Prostate gland (tissue), 2 donors: ENCODE results near the gene CPNE1. TPM values are rescaled to one million over a fixed set of nuclear protein-coding genes. Genes with fewer than 3 reads are reported as not detected.

Source experiments
- DNase-seq: peaks from one replicate; pipeline ENCODE4 v3.0.0-alpha.2; 2019; ENCODE audit warnings: low spot score
- H3K27ac ChIP-seq, 2 donors: fragments of 200-600 bp; sonication (generic); 2 replicates each; pipeline ENCODE4 v1.5.1; 2017 to 2019
- H3K27me3 ChIP-seq: fragments of 200-600 bp; sonication (generic); replicated peaks from 2 replicates; pipeline ENCODE4 v1.5.1; 2019; ENCODE audit not compliant: insufficient read depth
- H3K36me3 ChIP-seq, 2 donors: fragments of 200-600 bp; sonication (generic); 1 replicate in 1 of 2; 2 replicates in 1 of 2; pipeline versions ENCODE4 v1.5.1 to v1.8.1; 2017 to 2019
- H3K4me1 ChIP-seq: fragments of 200-600 bp; sonication (generic); replicated peaks from 2 replicates; pipeline ENCODE4 v1.5.1; 2019
- H3K4me3 ChIP-seq, 2 donors: fragments of 200-600 bp; sonication (generic); 2 replicates each; pipeline ENCODE4 v1.5.1; 2017 to 2019
- H3K9me3 ChIP-seq: fragments of 200-600 bp; sonication (generic); 2 replicates; pipeline ENCODE4 v1.5.1; 2017
- POLR2A ChIP-seq: fragments of 450-650 bp; IDR thresholded peaks from one replicate; pipeline ENCODE4 v1.6.1; 2016; ENCODE audit warnings: antibody characterized with exemption, mild to moderate bottlenecking
- POLR2AphosphoS5 ChIP-seq: sonication (generic); formaldehyde crosslinking; IDR thresholded peaks from one replicate; pipeline ENCODE4 v1.6.1; 2017; ENCODE audit warnings: antibody characterized with exemption
- WGBS: methylation state at CpG from one replicate; pipeline ENCODE4 v1.1.5; 2018; 5-methylcytosine and 5-hydroxymethylcytosine counted together
- intact Hi-C: fragments of 100-400 bp; cut with DNase I; formaldehyde crosslinking; loops from one replicate; pipeline ENCODE4 v1.14.2; 2022
- total RNA-seq, 2 donors: library from RNA; depleted of rRNA; stranded (reverse); fragments of >200 nt; gene quantifications; one replicate each; pipeline ENCODE4 v1.1.0, GENCODE V29; 2016
- TF ChIP-seq, protein P1 (sequence below), 4 experiments: fragments of 200-600 bp in 2 of 4; fragments of 450-650 bp in 2 of 4; sonication (generic) in 2 of 4; IDR thresholded peaks; 1 replicate in 3 of 4; 2 replicates in 1 of 4; pipeline ENCODE4 v1.5.1; 2016 to 2019; ENCODE audit warnings: antibody characterized with exemption in 4 of 4, mild to moderate bottlenecking in 2 of 4, moderate library complexity in 2 of 4

Gene CPNE1
- total RNA-seq, 2 donors from 2014 or later = 90.1 to 91.4 TPM

DNA sequence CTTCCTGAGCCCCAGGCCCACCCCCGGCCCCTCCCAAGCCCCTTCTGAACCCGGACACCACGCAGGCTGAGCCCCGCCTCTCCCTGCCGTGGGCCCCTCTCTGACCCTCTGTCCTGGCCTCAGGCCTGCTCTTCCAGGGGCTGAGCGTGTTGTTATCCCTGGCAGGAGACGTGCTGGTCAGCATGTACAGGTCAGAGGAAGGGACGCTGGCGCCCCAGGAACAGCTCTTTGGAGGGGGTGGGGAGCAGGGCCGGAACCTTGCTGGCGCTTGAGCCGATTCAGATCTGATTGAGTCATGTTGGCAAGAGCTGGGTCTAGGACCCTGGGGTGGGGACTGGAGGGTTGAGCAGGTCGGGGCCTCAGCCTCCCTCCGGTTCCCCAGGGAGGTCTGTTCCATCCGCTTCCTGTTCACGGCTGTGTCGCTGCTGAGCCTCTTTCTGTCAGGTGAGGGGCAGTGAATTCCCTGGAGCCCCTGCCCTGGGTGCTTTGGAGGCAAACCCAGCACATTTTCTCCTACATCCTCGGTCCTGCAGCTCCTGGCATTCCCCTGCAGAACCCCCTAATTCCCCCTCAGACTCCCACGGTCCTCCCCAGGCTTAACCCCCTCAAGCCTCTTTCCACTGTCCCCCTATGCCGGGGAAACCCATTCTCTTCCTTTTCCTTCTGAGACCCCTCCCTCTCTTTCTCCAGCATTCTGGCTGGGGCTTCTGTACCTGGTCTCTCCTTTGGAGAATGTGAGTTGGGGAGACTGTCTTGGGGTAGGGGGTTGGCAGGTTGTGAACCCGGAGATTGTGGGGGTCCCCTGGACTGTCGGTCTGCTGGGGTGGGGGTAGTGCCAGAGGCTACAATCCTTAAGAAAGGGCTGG is 47.1 kb downstream of the CPNE1 start:
- intact Hi-C loops = loop anchor here (5.0 to 10.0 kb wide), 3 partner anchors 45 to 265 kb away; partner anchors contain the start of genes CPNE1 and RBM12
- TF ChIP-seq, protein P1, sequence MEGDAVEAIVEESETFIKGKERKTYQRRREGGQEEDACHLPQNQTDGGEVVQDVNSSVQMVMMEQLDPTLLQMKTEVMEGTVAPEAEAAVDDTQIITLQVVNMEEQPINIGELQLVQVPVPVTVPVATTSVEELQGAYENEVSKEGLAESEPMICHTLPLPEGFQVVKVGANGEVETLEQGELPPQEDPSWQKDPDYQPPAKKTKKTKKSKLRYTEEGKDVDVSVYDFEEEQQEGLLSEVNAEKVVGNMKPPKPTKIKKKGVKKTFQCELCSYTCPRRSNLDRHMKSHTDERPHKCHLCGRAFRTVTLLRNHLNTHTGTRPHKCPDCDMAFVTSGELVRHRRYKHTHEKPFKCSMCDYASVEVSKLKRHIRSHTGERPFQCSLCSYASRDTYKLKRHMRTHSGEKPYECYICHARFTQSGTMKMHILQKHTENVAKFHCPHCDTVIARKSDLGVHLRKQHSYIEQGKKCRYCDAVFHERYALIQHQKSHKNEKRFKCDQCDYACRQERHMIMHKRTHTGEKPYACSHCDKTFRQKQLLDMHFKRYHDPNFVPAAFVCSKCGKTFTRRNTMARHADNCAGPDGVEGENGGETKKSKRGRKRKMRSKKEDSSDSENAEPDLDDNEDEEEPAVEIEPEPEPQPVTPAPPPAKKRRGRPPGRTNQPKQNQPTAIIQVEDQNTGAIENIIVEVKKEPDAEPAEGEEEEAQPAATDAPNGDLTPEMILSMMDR (IDR thresholded peaks at IDR 0.05) = peak in 2 of 4 experiments; percentile 28 to 32
- TF ChIP-seq POLR2A = no peak
- Histone ChIP-seq H3K4me1 (peaks cover 9% of the 10 kb centered on the region), H3K27ac (peak overlapping the region; percentile 72 to 88), H3K4me3 (peak overlapping the region; percentile 37 to 38), H3K9me3 (no peaks in the 10 kb centered on the region), H3K27me3 (no peaks in the 10 kb centered on the region), H3K36me3 (no peaks in the 10 kb centered on the region)
- no peak for DNase-seq
- 22% methylated on average over 22 of the region's 22 CpGs for WGBS

DNA sequence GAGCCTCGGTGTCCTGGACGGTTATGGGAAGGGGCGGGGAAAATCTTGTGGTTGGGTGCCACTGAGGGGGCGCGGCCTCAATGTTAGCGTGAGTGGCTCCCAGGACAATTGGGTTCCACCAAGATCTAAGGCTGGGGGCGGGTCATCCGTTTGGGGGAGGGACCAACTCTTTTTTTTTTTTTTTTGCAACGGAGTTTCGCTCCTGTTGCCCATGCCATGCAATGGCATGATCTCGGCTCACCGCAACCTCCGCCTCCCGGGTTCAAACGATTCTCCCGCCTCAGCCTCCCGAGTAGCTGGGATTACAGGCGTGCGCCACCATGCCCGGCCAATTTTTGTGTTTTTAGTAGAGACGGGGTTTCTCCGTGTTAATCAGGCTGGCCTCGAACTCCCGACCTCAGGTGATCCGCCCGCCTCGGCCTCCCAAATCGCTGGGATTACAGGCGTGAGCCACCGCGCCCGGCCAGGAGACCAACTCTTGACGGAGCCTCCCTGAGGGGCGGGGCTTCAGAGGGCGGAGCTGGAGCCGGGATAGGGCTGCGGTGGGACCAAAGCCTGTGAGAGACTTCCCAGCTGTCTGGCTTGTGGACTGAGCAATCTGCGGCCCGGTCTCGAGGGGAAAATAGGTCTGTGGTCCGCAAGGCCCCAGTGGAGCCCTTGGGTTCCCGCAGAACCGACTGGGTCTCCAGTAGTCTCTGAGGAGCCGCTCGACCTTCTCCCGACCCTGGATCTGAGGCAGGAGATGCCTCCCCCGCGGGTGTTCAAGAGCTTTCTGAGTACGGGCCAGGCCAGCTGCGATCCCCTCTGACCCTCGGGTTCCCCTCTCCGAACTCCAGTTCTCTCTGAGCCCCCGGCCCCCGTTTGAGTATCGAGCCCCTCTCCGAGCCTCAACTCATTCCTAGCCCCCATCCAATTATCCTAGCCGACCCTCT is 48.0 kb downstream of the CPNE1 start:
- H3K36me3 ChIP-seq = no peaks in the 10 kb centered on the region
- intact Hi-C loops = loop anchor here (5.0 to 10.0 kb wide), 3 partner anchors 46 to 266 kb away; partner anchors contain the start of genes CPNE1 and RBM12
- no peaks in the 10 kb centered on the region for H3K27me3 ChIP-seq
- DNase-seq = peak; percentile 54
- H3K4me3 ChIP-seq = peak overlapping the region; percentile 37 to 38
- TF ChIP-seq POLR2A = peak; percentile 31
- TF ChIP-seq, protein P1 (IDR thresholded peaks at IDR 0.05) = no peak
- 13% methylated on average over 55 of the region's 57 CpGs for WGBS
- peaks cover 9% of the 10 kb centered on the region for H3K4me1 ChIP-seq
- H3K27ac ChIP-seq = peak overlapping the region; percentile 72 to 88
- H3K9me3 ChIP-seq = no peaks in the 10 kb centered on the region

DNA sequence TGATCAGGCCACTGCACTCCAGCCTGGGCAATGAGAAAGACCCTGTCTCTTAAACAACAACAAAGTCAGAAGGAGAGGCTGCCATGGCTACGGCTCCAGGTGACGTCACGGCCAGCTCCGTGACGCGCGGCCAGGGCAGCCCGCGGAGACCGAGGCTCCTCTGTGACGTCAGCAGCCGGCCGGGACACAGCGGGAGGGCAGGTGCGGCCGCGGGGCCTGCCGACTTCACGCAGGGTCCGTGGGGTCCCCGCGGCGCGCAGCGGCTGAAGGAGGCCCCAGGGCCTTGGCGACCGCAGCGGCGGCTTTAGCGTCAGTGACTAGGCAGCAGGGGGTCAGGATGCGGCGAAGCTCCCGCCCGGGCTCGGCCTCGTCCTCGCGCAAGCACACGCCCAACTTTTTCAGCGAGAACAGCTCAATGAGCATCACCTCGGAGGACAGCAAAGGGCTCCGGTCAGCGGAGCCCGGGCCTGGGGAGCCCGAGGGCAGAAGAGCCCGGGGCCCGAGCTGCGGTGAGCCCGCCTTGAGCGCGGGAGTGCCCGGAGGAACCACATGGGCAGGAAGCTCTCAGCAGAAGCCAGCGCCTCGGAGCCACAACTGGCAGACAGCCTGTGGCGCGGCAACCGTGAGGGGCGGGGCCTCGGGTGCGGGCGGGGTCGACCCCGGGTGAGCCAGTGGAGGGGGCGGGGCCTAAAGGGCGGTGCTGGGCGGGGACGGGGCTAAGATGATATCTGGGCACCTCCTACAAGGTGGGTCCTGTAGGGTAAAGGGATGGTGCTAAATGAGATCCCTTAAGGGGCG is 48.8 kb downstream of the CPNE1 start, which contains the start of gene SPAG4:
TSS of gene SPAG4 (plus strand) at position 163 of the 798 bp plus-strand sequence. CDS start at position 338, 175 bp downstream.
- H3K4me1 ChIP-seq = peaks cover 9% of the 10 kb centered on the region
- intact Hi-C loops = loop anchor here (5.0 to 10.0 kb wide), 3 partner anchors 46 to 266 kb away; partner anchors contain the start of genes CPNE1 and RBM12
- whole genome bisulfite sequencing = under 1% methylated on average over 48 of the region's 68 CpGs

DNA sequence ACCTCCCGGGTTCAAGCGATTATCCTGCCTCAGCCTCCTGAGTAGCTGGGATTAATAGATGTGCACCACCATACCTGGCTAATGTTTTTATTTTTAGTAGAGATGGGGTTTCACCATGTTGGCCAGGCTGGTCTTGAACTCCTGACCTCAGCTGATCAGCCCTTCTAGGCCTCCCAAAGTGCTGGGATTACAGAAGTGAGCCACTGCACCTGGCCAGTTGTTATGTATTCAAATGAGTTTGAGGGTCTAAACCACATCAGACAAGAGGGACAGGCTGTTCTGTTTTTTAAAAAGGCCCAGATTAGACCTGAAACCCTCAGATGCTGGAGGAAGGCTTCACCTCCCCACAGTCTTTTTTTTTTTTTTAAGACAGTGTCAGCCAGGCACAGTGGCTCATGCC is 53.2 kb downstream of the CPNE1 start:
- no peaks in the 10 kb centered on the region for H3K36me3 ChIP-seq
- no peak overlapping the region for H3K4me3 ChIP-seq
- no peaks in the 10 kb centered on the region for H3K27me3 ChIP-seq
- no peak overlapping the region for H3K27ac ChIP-seq
- no peak for DNase-seq
- TF ChIP-seq, protein P1 (IDR thresholded peaks at IDR 0.05) = no peak
- no peak for TF ChIP-seq POLR2A
- no peak for TF ChIP-seq POLR2AphosphoS5
- no peaks in the 10 kb centered on the region for H3K9me3 ChIP-seq
- intact Hi-C loops = loop anchor here (10.0 kb wide), 1 partner anchor 147 kb away; no protein-coding TSS in a partner anchor
- WGBS = 98% methylated on average over 2 of the region's 2 CpGs
- H3K4me1 ChIP-seq = no peaks in the 10 kb centered on the region

More for the DNA sequence above, 48.8 kb downstream of the CPNE1 start, which contains the start of gene SPAG4:
- peak; percentile 99 for DNase-seq
- H3K36me3 ChIP-seq = no peaks in the 10 kb centered on the region
- no peaks in the 10 kb centered on the region for H3K27me3 ChIP-seq
- no peaks in the 10 kb centered on the region for H3K9me3 ChIP-seq
- H3K4me3 ChIP-seq = peak within 1 kb of the TSS; percentile 38
- TF ChIP-seq POLR2AphosphoS5 = peak; percentile 85
- TF ChIP-seq POLR2A = peak; percentile 70
- TF ChIP-seq, protein P1 (IDR thresholded peaks at IDR 0.05) = peak in 2 of 4 experiments; percentile 8 to 19
- peak within 1 kb of the TSS; percentile 75 to 88 for H3K27ac ChIP-seq
